Tibial nerve (tissue), 4 donors: ENCODE data around the gene KIF6. TPM values are rescaled to one million over a fixed set of nuclear protein-coding genes. Genes with fewer than 3 reads are reported as not detected.

Source experiments
- DNase-seq, 2 donors: peaks; one replicate each; pipeline ENCODE4 v3.0.0-alpha.2; 2019; ENCODE audit warnings: low spot score in 2 of 2
- H3K27ac ChIP-seq, 4 donors: fragments of 200-600 bp; sonication (generic) in 3 of 4; one replicate each; pipeline ENCODE4 v1.5.1; 2017 to 2019; ENCODE audit warnings: mild to moderate bottlenecking in 1 of 4
- H3K27me3 ChIP-seq, 2 donors: fragments of 200-600 bp; sonication (generic) in 1 of 2; one replicate each; pipeline versions ENCODE4 v1.5.1 to v1.6.0; 2017 to 2019
- H3K36me3 ChIP-seq, 3 donors: fragments of 200-600 bp; sonication (generic); one replicate each; pipeline ENCODE4 v1.5.1; 2018 to 2019
- H3K4me1 ChIP-seq, 4 donors: fragments of 200-600 bp; sonication (generic) in 3 of 4; one replicate each; pipeline ENCODE4 v1.5.1; 2017 to 2019
- H3K4me3 ChIP-seq, 4 donors: fragments of 200-600 bp; sonication (generic) in 3 of 4; one replicate each; pipeline ENCODE4 v1.5.1; 2017 to 2019; ENCODE audit warnings: mild to moderate bottlenecking in 1 of 4, moderate library complexity in 1 of 4
- H3K9me3 ChIP-seq, 4 donors: fragments of 200-600 bp; sonication (generic) in 3 of 4; one replicate each; pipeline ENCODE4 v1.5.1; 2017 to 2019
- EP300 ChIP-seq, 2 donors: sonication (generic); formaldehyde crosslinking; IDR thresholded peaks; one replicate each; pipeline ENCODE4 v1.6.1; 2017; ENCODE audit warnings: antibody characterized with exemption in 2 of 2, mild to moderate bottlenecking in 1 of 2
- POLR2A ChIP-seq, 2 donors: fragments of 450-650 bp; IDR thresholded peaks; one replicate each; pipeline ENCODE4 v1.6.1; 2017; ENCODE audit warnings: antibody characterized with exemption in 2 of 2, mild to moderate bottlenecking in 2 of 2, moderate library complexity in 2 of 2
- WGBS, 2 donors: methylation state at CpG; one replicate each; pipeline ENCODE4 v1.1.5; 2018; 5-methylcytosine and 5-hydroxymethylcytosine counted together
- total RNA-seq, 4 donors: library from RNA; depleted of rRNA; stranded (reverse); fragments of >200 nt; gene quantifications; one replicate each; pipeline ENCODE4 v1.1.0, GENCODE V29; 2016
- TF ChIP-seq, protein P1 (sequence below), 5 experiments: fragments of 200-600 bp in 3 of 5; fragments of 450-650 bp in 2 of 5; sonication (generic) in 3 of 5; IDR thresholded peaks; one replicate each; pipeline ENCODE4 v1.5.1; 2016 to 2019; ENCODE audit warnings: antibody characterized with exemption in 5 of 5, mild to moderate bottlenecking in 3 of 5, moderate library complexity in 2 of 5

The KIF6 gene
- total RNA-seq, 4 donors from 2014 or later = 0.22 to 0.59 TPM; not detected in 2

DNA sequence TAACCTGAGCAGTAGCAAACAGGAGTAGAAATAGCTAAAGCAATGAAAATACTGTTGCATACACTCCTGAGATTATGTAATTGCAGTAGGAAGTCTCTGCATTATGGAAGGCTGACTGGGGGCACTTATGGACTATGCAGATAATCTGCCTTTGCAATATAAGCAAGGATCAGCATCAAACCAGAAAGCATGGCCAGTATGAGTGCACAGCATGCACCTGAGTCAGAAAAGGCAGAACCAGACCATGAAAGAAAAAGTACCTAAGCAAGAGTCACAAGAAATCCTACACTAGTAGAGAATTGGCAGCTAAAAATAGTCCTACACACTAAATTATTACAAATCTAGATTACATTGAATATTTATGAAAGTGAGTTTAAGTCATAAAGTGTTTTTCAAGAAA is 164.3 kb downstream of the KIF6 start:
- TF ChIP-seq, protein P1, sequence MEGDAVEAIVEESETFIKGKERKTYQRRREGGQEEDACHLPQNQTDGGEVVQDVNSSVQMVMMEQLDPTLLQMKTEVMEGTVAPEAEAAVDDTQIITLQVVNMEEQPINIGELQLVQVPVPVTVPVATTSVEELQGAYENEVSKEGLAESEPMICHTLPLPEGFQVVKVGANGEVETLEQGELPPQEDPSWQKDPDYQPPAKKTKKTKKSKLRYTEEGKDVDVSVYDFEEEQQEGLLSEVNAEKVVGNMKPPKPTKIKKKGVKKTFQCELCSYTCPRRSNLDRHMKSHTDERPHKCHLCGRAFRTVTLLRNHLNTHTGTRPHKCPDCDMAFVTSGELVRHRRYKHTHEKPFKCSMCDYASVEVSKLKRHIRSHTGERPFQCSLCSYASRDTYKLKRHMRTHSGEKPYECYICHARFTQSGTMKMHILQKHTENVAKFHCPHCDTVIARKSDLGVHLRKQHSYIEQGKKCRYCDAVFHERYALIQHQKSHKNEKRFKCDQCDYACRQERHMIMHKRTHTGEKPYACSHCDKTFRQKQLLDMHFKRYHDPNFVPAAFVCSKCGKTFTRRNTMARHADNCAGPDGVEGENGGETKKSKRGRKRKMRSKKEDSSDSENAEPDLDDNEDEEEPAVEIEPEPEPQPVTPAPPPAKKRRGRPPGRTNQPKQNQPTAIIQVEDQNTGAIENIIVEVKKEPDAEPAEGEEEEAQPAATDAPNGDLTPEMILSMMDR (IDR thresholded peaks at IDR 0.05) = no peak
- TF ChIP-seq POLR2A (IDR thresholded peaks at IDR 0.05) (no peak), EP300 (IDR thresholded peaks at IDR 0.05) (no peak)
- no peaks in the 10 kb centered on the region for H3K9me3 ChIP-seq
- H3K36me3 ChIP-seq = no peaks in the 10 kb centered on the region
- no peaks in the 10 kb centered on the region for H3K4me1 ChIP-seq
- H3K27ac ChIP-seq = no peak overlapping the region
- no peak for DNase-seq
- no peaks in the 10 kb centered on the region for H3K27me3 ChIP-seq
- H3K4me3 ChIP-seq = no peak overlapping the region

DNA sequence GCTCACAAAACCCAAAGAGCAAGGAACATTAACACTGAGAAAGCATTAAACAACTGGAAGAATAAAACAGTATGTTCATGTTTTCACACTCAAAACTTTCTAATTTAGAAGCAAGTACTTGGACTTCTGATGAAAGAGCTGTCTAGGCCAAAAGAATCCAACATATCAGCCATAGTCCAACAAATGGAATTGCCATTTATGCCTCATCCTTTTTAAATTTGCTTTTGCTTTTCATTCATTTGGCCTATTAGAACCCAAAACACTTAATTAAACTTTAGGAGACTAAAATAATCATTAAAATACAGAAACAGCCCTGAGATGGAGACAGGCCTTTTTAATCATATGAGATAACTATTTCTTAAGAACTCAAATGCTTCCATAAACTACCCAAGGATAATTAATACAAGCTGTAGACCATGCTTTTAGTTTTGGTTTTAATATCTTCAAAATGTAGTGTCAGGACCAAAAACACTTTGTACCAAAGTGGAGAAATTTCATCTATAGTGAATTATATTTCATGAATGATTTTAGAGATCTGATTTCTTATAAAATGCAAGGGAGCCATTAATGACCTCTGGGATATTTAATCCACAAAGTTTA is 166.5 kb downstream of the KIF6 start:
- no peak for DNase-seq
- TF ChIP-seq EP300 (IDR thresholded peaks at IDR 0.05) (no peak), POLR2A (IDR thresholded peaks at IDR 0.05) (no peak)
- TF ChIP-seq, protein P1 (IDR thresholded peaks at IDR 0.05) = no peak
- peak overlapping the region in 1 of 4 donors; percentile 24 for H3K27ac ChIP-seq
- H3K4me3 ChIP-seq = no peak overlapping the region
- no peaks in the 10 kb centered on the region for H3K9me3 ChIP-seq
- H3K4me1 ChIP-seq = peaks cover 0 to 2% (median 0%) of the 10 kb centered on the region in 4 donors
- H3K36me3 ChIP-seq = no peaks in the 10 kb centered on the region
- H3K27me3 ChIP-seq = no peaks in the 10 kb centered on the region

DNA sequence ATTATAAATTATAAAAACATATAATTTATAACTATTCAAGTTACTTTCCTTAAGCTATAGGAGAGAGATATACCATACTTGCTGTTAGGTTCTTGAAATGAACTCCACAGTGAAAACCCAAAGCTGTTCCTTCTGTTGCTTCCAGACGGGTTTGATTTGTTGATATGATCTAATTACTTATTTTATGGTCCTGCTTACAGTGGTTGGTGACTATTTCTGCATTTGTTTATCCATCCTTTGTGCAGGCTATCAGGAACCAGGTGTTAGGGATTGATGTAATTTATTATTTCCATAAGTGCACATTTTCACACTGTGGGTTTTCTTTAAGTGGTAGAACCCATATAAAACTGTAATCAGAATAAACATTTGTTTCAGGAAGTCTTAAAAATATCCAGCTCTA is 167.1 kb downstream of the KIF6 start:
- Histone ChIP-seq H3K27ac (no peak overlapping the region), H3K4me1 (peaks cover 0 to 5% (median 0%) of the 10 kb centered on the region in 4 donors)
- WGBS, 2 donors = 55 to 71% methylated on average over 1 of the region's 1 CpG

DNA sequence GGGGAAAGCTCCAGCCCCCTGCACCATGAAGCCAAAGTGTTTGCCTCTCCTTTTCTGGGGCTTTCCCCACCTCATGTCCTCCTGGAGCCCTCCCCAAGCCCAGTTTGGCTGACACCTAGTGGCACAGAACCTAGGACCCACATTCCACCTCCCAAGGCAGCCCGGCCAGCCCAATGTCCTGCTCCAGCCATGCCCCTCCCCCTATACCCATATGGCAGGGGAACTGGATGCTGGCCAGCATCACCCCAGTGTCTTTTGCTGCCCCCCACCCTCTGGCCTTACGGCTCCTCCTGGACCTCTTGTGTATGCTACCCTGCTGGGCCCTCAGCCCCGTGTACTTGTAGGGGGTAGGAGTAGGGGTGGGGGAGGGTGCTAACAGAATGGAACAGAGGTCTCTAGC is 170.1 kb downstream of the KIF6 start:
- Histone ChIP-seq H3K27ac (no peak overlapping the region), H3K4me1 (peaks cover 0 to 5% (median 0%) of the 10 kb centered on the region in 4 donors), H3K36me3 (no peaks in the 10 kb centered on the region), H3K27me3 (no peaks in the 10 kb centered on the region), H3K4me3 (no peak overlapping the region), H3K9me3 (no peaks in the 10 kb centered on the region)
- WGBS, 2 donors = 51 to 75% methylated on average over 3 of the region's 3 CpGs
- no peak for DNase-seq
- TF ChIP-seq, protein P1 (IDR thresholded peaks at IDR 0.05) = no peak
- TF ChIP-seq POLR2A (IDR thresholded peaks at IDR 0.05) = no peak
- no peak for TF ChIP-seq EP300 (IDR thresholded peaks at IDR 0.05)

More for the DNA sequence above, 167.1 kb downstream of the KIF6 start:
- TF ChIP-seq EP300 (IDR thresholded peaks at IDR 0.05) = no peak
- DNase-seq = no peak
- Histone ChIP-seq H3K36me3 (no peaks in the 10 kb centered on the region), H3K27me3 (no peaks in the 10 kb centered on the region), H3K4me3 (no peak overlapping the region), H3K9me3 (no peaks in the 10 kb centered on the region)

DNA sequence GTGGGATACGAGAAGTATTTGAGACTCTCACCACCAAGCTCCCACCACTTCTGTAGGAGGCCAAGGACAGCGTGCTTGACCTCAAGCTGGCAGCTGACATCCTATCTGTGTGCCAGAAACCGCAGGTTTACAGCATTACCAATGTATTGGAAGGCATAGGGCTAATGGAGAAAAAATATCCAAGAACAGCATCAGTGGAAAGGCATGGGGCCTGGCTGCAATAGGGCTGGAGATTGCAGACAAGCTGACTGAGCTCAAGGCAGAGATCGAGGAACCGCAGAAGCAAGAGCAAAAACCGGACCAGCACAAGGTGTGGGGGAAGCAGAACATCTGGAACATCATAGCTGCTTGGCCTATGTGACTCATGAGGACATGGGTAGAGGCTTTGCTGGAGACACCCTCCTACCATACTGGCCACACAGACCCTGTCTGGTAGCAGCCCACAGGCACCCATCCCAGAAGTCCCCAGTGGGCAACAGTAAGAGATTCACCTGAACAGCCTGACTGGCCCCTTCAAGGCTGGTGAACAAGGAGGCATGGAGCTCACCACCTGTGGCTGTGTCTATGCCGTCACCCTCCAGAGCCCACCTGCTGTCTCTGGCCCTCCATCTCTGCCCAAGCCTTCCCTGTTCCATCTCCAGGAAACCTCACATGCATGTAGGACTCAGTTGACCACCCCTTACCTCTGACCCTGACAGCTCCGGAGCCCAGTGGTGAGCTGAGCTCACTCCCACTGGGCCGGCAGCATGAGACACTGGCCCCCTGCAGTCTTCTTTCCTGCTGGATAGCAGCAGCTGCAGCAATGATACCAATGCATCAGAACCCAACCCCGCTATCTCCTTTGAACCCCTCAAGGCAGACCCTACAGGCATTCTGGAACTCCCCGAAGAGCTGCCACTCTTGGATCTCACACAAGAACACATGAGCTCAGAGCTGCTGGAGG is 171.1 kb downstream of the KIF6 start:
- H3K4me3 ChIP-seq = no peak overlapping the region
- H3K9me3 ChIP-seq = no peaks in the 10 kb centered on the region
- DNase-seq = no peak
- H3K27ac ChIP-seq = no peak overlapping the region
- WGBS, 2 donors = 83 to 90% methylated on average over 11 of the region's 11 CpGs
- no peaks in the 10 kb centered on the region for H3K27me3 ChIP-seq
- H3K4me1 ChIP-seq = peaks cover 0 to 5% (median 0%) of the 10 kb centered on the region in 4 donors
- TF ChIP-seq, protein P1 (IDR thresholded peaks at IDR 0.05) = no peak
- no peak for TF ChIP-seq EP300 (IDR thresholded peaks at IDR 0.05)
- TF ChIP-seq POLR2A (IDR thresholded peaks at IDR 0.05) = no peak
- no peaks in the 10 kb centered on the region for H3K36me3 ChIP-seq
